Neural cell (in vitro differentiated cells): ENCODE measurements around the gene EML4. TPM values are rescaled to one million over a fixed set of nuclear protein-coding genes. Genes with fewer than 3 reads are reported as not detected.

Source experiments
- H2AFZ ChIP-seq: fragments of 200-600, 300-800 bp; sonication (generic), shearing (Covaris generic); 2 replicates; pipeline ENCODE4 v1.6.0; 2014; ENCODE audit warnings: low read depth, mild to moderate bottlenecking, antibody characterized with exemption, low read length, moderate library complexity
- H3F3A ChIP-seq: fragments of 200-600 bp; shearing (Covaris generic); 2 replicates; pipeline ENCODE4 v1.6.1; 2016; ENCODE audit warnings: mild to moderate bottlenecking, moderate library complexity, mixed read lengths, antibody characterized with exemption, low read length; ENCODE audit not compliant: insufficient read depth, poor library complexity, severe bottlenecking
- H3K27ac ChIP-seq: fragments of 200-600, 300-800 bp; sonication (generic), shearing (Covaris generic); 2 replicates; pipeline ENCODE4 v1.5.1; 2014; ENCODE audit warnings: mild to moderate bottlenecking, low read length, moderate library complexity
- H3K27me3 ChIP-seq: fragments of 300-800, 200-600 bp; sonication (generic), shearing (Covaris generic); 2 replicates; pipeline ENCODE4 v1.6.0; 2014; ENCODE audit warnings: mild to moderate bottlenecking, low read depth, low read length, moderate library complexity; ENCODE audit not compliant: insufficient read depth
- H3K36me3 ChIP-seq: fragments of 300-800, 200-600 bp; sonication (generic), shearing (Covaris generic); 2 replicates; pipeline ENCODE4 v1.5.1; 2014; ENCODE audit warnings: mild to moderate bottlenecking, antibody characterized with exemption, low read length, moderate library complexity; ENCODE audit not compliant: insufficient read depth
- H3K4me2 ChIP-seq: fragments of 300-800, 200-600 bp; sonication (generic), shearing (Covaris generic); 2 replicates; pipeline ENCODE4 v1.6.0; 2014; ENCODE audit warnings: mild to moderate bottlenecking, low read length
- H3K4me3 ChIP-seq: fragments of 300-800, 200-600 bp; sonication (generic), shearing (Covaris generic); 2 replicates; pipeline ENCODE4 v1.5.1; 2014; ENCODE audit warnings: mild to moderate bottlenecking, low read length, moderate library complexity
- H3K79me2 ChIP-seq: fragments of 200-600 bp; shearing (Covaris generic); replicated peaks from 2 replicates; pipeline ENCODE4 v1.6.0; 2014; ENCODE audit warnings: mild to moderate bottlenecking, low read length, moderate library complexity; ENCODE audit not compliant: insufficient read depth
- H3K9ac ChIP-seq: fragments of 300-800, 200-600 bp; sonication (generic), shearing (Covaris generic); 2 replicates; pipeline ENCODE4 v1.6.1; 2016; ENCODE audit warnings: mild to moderate bottlenecking, low read length, mixed read lengths
- H3K9me2 ChIP-seq: fragments of 200-600 bp; shearing (Covaris generic); 2 replicates; pipeline ENCODE4 v1.6.1; 2016; ENCODE audit warnings: mild to moderate bottlenecking, low read length, mixed read lengths; ENCODE audit not compliant: insufficient read depth
- H3K9me3 ChIP-seq: fragments of 200-600, 300-800 bp; sonication (generic), shearing (Covaris generic); 2 replicates; pipeline ENCODE4 v1.6.1; 2016; ENCODE audit warnings: mild to moderate bottlenecking, mixed run types, low read length, moderate library complexity, mixed read lengths
- H4K20me1 ChIP-seq: fragments of 200-600 bp; shearing (Covaris generic); 2 replicates; pipeline ENCODE4 v1.6.1; 2016; ENCODE audit warnings: mild to moderate bottlenecking, mixed run types; ENCODE audit not compliant: insufficient read depth
- CTCF ChIP-seq: fragments of 450-650 bp; IDR thresholded peaks from 2 replicates; pipeline ENCODE4 v1.5.1; 2014; ENCODE audit warnings: antibody characterized with exemption, mild to moderate bottlenecking, moderate library complexity; ENCODE audit not compliant: poor library complexity, severe bottlenecking
- EP300 ChIP-seq: fragments of 450-650 bp; conservative IDR thresholded peaks from 2 replicates; pipeline ENCODE4 v1.6.1; 2014; ENCODE audit warnings: antibody characterized with exemption, mild to moderate bottlenecking, moderate library complexity; ENCODE audit not compliant: poor library complexity, severe bottlenecking
- EZH2 ChIP-seq: fragments of 200-600, 300-800 bp; shearing (Covaris generic), sonication (generic); IDR thresholded peaks from 2 replicates; pipeline ENCODE4 v1.6.1; 2014; ENCODE audit warnings: antibody characterized with exemption, low read length, borderline replicate concordance, mild to moderate bottlenecking; ENCODE audit not compliant: insufficient read depth, poor library complexity, severe bottlenecking
- MXI1 ChIP-seq: fragments of 450-650 bp; conservative IDR thresholded peaks from 2 replicates; pipeline ENCODE4 v1.6.1; 2014; ENCODE audit warnings: antibody characterized with exemption, mild to moderate bottlenecking; ENCODE audit not compliant: poor library complexity, severe bottlenecking
- POLR2AphosphoS5 ChIP-seq: IDR thresholded peaks from 2 replicates; pipeline ENCODE4 v1.6.1; 2012
- RAD21 ChIP-seq: fragments of 450-650 bp; conservative IDR thresholded peaks from 2 replicates; pipeline ENCODE4 v1.6.1; 2014; ENCODE audit warnings: antibody characterized with exemption, mild to moderate bottlenecking, moderate library complexity
- REST ChIP-seq: IDR thresholded peaks from 2 replicates; pipeline ENCODE4 v1.6.1; 2012; ENCODE audit warnings: borderline replicate concordance
- SMC3 ChIP-seq: fragments of 450-650 bp; conservative IDR thresholded peaks from 2 replicates; pipeline ENCODE4 v1.6.1; 2014; ENCODE audit warnings: antibody characterized with exemption, mild to moderate bottlenecking, moderate library complexity; ENCODE audit not compliant: poor library complexity
- TAF1 ChIP-seq: IDR thresholded peaks from 2 replicates; pipeline ENCODE4 v1.6.1; 2012; ENCODE audit warnings: low read depth
- polyA plus RNA-seq: library from polyadenylated mRNA; depleted of rRNA; stranded (reverse); fragments of >200 nt; gene quantifications from 2 replicates; pipeline ENCODE4 v1.2.3, GENCODE V29; 2014

Gene EML4
- polyA plus RNA-seq, 1 donor from 2014 or later = 33.9 TPM

GRCh38 chr2:42189235-42189566 lies 20.0 kb downstream of the EML4 start:
- Histone ChIP-seq H3K27ac (no peak overlapping the region), H4K20me1 (no peaks in the 10 kb centered on the region), H3K79me2 (no peaks in the 10 kb centered on the region)

GRCh38 chr2:42190191-42190590 lies 21.0 kb downstream of the EML4 start:
- Histone ChIP-seq H3K4me2 (no peak overlapping the region), H3K79me2 (no peaks in the 10 kb centered on the region), H3K36me3 (no peaks in the 10 kb centered on the region), H2AFZ (no peak overlapping the region), H3K9me3 (no peaks in the 10 kb centered on the region), H3K4me3 (no peak overlapping the region), H3K27me3 (no peaks in the 10 kb centered on the region), H3K9ac (no peak overlapping the region), H4K20me1 (no peaks in the 10 kb centered on the region), H3F3A (no peaks in the 10 kb centered on the region), H3K27ac (no peak overlapping the region), H3K9me2 (no peaks in the 10 kb centered on the region)
- no peak for TF ChIP-seq RAD21
- no peak for TF ChIP-seq CTCF

More at GRCh38 chr2:42189235-42189566, 20.0 kb downstream of the EML4 start:
- TF ChIP-seq TAF1 (no peak), POLR2AphosphoS5 (no peak), EP300 (no peak), CTCF (no peak), SMC3 (no peak)
- Histone ChIP-seq H3K36me3 (no peaks in the 10 kb centered on the region), H3K4me3 (no peak overlapping the region), H3K27me3 (no peaks in the 10 kb centered on the region), H3K9me2 (no peaks in the 10 kb centered on the region), H3F3A (no peaks in the 10 kb centered on the region), H3K9ac (no peak overlapping the region), H3K9me3 (no peaks in the 10 kb centered on the region), H3K4me2 (no peak overlapping the region), H2AFZ (no peak overlapping the region)

- Histone ChIP-seq H2AFZ (no peak overlapping the region), H3K27ac (no peak overlapping the region), H3K9me3 (no peaks in the 10 kb centered on the region), H3K4me3 (no peak overlapping the region), H3K9ac (no peak overlapping the region), H3K27me3 (no peaks in the 10 kb centered on the region), H3K4me2 (no peak overlapping the region), H3K36me3 (no peaks in the 10 kb centered on the region), H3F3A (no peaks in the 10 kb centered on the region), H3K79me2 (no peaks in the 10 kb centered on the region), H4K20me1 (no peaks in the 10 kb centered on the region), H3K9me2 (no peaks in the 10 kb centered on the region)
- no peak for TF ChIP-seq CTCF
- TF ChIP-seq POLR2AphosphoS5 = no peak
- no peak for TF ChIP-seq SMC3
- TF ChIP-seq EZH2 = no peak
- no peak for TF ChIP-seq MXI1
- no peak for TF ChIP-seq REST
- TF ChIP-seq TAF1 = no peak
- no peak for TF ChIP-seq EP300
- TF ChIP-seq RAD21 = no peak
Measured at GRCh38 chr2:42191285-42192009, 22.3 kb downstream of the EML4 start.
